Measurements from ENCODE around the gene CTNNA1. TPM values are rescaled to one million over a fixed set of nuclear protein-coding genes. Genes with fewer than 3 reads are reported as not detected.

CTNNA1 gene
- total RNA-seq, 2 donors from 2014 or later = 400 to 483 TPM

DNA sequence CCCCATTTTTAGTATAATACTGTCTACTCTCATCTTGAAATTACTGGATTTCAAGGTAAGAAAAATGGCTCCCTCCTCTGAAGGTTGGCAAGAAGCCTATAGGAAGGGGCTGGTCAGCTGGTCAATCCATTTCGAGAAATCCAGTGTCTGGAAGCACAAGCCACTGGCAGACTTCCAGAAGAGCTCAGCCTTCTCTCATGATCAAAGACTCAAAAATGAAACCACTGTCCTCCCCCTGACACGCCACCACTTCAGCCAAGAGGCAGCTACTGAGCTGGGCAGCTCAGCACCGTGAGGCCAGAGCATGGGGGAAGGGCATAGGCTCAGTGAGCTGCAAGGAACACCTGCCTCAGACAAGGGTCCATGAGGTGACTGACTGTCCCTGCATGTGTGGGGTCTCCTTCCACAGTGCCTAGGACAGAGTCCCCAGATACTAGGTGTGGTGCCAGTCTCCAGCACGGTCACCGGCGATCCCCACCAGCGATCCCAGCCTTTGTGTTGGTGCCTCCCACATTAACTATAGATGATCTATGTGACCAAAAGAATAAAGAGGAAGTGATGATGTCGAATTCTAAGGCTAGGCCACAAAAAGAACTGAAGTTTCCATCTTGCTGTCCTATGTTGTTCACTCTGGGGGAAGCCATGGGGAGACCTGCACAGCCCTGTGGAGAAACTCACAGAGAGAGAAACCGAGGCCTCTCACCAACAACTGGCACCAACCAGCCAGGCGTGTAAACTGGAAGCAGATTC, 222.0 kb downstream of the CTNNA1 start:
- H3K9ac ChIP-seq (ENCODE audit: low read depth in 2 of 2, low read length in 2 of 2) = no peak overlapping the region
- no peaks in the 10 kb centered on the region for H3K4me1 ChIP-seq
- H3K4me3 ChIP-seq = no peak overlapping the region
- no peaks in the 10 kb centered on the region for H3K27me3 ChIP-seq
- no peak overlapping the region for H3K27ac ChIP-seq
- intact Hi-C loops (cut with DNase I) = no loop called here
- TF ChIP-seq, protein P1, sequence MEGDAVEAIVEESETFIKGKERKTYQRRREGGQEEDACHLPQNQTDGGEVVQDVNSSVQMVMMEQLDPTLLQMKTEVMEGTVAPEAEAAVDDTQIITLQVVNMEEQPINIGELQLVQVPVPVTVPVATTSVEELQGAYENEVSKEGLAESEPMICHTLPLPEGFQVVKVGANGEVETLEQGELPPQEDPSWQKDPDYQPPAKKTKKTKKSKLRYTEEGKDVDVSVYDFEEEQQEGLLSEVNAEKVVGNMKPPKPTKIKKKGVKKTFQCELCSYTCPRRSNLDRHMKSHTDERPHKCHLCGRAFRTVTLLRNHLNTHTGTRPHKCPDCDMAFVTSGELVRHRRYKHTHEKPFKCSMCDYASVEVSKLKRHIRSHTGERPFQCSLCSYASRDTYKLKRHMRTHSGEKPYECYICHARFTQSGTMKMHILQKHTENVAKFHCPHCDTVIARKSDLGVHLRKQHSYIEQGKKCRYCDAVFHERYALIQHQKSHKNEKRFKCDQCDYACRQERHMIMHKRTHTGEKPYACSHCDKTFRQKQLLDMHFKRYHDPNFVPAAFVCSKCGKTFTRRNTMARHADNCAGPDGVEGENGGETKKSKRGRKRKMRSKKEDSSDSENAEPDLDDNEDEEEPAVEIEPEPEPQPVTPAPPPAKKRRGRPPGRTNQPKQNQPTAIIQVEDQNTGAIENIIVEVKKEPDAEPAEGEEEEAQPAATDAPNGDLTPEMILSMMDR (IDR thresholded peaks at IDR 0.05) = no peak
- no peak for DNase-seq
- H3K9me3 ChIP-seq = no peaks in the 10 kb centered on the region
- no peaks in the 10 kb centered on the region for H3K36me3 ChIP-seq

DNA sequence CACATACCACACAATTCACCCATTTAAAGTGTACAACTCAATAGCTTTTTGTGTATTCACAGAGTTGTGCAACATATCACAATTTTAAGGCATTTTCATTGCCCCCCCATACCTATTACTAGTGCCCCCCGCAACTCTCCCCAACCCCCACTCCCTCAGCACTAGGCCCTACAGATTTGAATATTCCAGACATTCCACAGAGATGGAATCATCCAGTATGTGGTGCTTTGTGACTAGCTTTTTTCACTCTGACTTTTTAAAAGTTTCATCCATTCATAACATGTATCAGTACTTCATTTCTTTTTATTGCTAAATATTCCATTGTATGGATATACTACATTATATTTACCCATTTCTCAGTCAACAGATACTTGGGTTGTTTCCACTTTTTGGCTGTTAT, 224.9 kb downstream of the CTNNA1 start:
- Histone ChIP-seq H3K36me3 (no peaks in the 10 kb centered on the region), H3K4me3 (no peak overlapping the region), H3K4me1 (no peaks in the 10 kb centered on the region), H3K27ac (no peak overlapping the region), H3K27me3 (no peaks in the 10 kb centered on the region), H3K9ac (ENCODE audit: low read depth in 2 of 2, low read length in 2 of 2) (no peak overlapping the region), H3K9me3 (no peaks in the 10 kb centered on the region)
- no peak for DNase-seq
- intact Hi-C loops (cut with DNase I) = no loop called here
- TF ChIP-seq, protein P1 (IDR thresholded peaks at IDR 0.05) = no peak

DNA sequence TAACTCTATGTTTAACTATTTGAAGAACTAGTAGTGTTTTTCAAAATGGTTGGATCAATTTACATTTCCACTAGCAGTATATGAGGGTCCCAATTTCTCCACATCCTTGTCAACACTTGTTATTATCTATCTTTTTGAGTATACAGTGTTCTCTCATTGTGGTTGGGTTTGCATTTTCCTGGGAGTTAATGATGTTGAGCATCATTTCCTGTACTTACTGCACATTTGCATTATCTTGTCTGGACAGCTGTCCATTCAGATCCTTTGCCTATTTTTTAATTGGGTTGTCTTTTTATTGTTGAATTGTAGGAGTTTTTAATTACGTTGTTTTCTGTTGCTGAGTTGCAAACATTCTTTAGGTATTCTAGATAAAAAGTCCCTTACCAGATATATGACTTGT, 225.4 kb downstream of the CTNNA1 start:
- H3K9ac ChIP-seq (ENCODE audit: low read depth in 2 of 2, low read length in 2 of 2) = no peak overlapping the region
- no peaks in the 10 kb centered on the region for H3K36me3 ChIP-seq
- H3K4me1 ChIP-seq = no peaks in the 10 kb centered on the region
- intact Hi-C loops (cut with DNase I) = no loop called here
- H3K9me3 ChIP-seq = no peaks in the 10 kb centered on the region
- H3K27ac ChIP-seq = no peak overlapping the region
- DNase-seq = no peak
- TF ChIP-seq, protein P1 (IDR thresholded peaks at IDR 0.05) = no peak
- no peak overlapping the region for H3K4me3 ChIP-seq
- no peaks in the 10 kb centered on the region for H3K27me3 ChIP-seq

DNA sequence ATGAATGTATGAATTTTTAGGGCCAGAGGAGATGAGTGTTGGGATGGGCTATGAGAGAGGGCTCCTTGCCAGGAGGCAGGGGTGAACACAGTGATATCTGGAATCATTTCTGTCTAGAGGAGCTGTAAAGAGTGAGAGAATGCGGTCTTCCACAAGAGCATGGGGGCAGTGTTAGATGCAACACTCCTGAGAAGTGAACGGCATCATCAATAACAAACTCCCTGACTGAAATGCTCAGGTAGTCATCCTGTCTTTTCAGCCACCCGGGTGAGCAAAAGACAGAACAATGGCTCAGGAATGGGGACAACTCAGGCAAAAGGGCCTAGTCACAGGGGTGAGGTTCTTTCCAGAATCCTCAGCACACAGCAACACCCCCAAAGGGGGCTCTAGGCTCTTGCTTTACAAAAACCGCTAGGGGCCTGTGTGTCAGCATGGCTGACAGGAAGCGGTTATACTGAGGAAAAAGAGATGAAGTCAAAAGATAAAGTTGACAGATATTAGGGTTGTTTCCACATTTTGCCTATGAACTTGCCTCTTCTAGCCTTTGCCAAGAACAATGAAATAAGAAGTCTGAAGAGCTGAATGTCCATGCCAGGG, 226.6 kb downstream of the CTNNA1 start:
- H3K4me1 ChIP-seq = no peaks in the 10 kb centered on the region
- no peak overlapping the region for H3K4me3 ChIP-seq
- H3K9ac ChIP-seq (ENCODE audit: low read depth in 2 of 2, low read length in 2 of 2) = no peak overlapping the region
- intact Hi-C loops (cut with DNase I) = no loop called here
- H3K27ac ChIP-seq = no peak overlapping the region
- TF ChIP-seq, protein P1 (IDR thresholded peaks at IDR 0.05) = no peak
- H3K27me3 ChIP-seq = no peaks in the 10 kb centered on the region
- H3K9me3 ChIP-seq = no peaks in the 10 kb centered on the region
- DNase-seq = no peak
- no peaks in the 10 kb centered on the region for H3K36me3 ChIP-seq

DNA sequence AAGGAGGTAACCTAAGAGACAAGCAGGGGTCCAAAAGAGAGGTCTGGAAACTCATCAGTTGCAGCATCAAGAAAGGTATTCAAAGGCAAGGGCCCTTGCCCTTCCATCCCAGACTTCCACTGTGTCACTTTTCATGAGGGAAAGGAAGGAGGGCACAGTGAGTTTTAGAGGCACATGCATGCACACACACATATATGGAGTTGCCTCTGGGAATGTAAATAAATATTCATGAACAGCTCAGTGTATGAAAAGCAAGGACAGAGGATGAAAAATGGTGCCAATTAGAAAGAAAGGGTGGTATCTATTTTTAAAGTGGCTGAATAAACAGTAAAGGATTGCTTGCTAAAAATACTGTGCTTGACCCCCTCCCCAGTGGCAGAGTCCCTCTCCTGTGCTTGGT, 227.2 kb downstream of the CTNNA1 start:
- intact Hi-C loops (cut with DNase I) = no loop called here
- Histone ChIP-seq H3K9me3 (no peaks in the 10 kb centered on the region), H3K36me3 (no peaks in the 10 kb centered on the region), H3K4me3 (no peak overlapping the region), H3K27ac (no peak overlapping the region), H3K27me3 (no peaks in the 10 kb centered on the region), H3K9ac (ENCODE audit: low read depth in 2 of 2, low read length in 2 of 2) (no peak overlapping the region), H3K4me1 (no peaks in the 10 kb centered on the region)
- DNase-seq = no peak
- TF ChIP-seq, protein P1 (IDR thresholded peaks at IDR 0.05) = no peak
